CD4-positive, alpha-beta T cell (primary cell): ENCODE results near the gene TBL2. TPM values are rescaled to one million over a fixed set of nuclear protein-coding genes. Genes with fewer than 3 reads are reported as not detected.
"Not testable (repeated sequence)": the region's sequence is repeated elsewhere in the genome, so short reads cannot be mapped to it uniquely, and the experiment has no call there.

Experiments
- ATAC-seq: fragments of 200-7000 bp; cut with Tn5 transposase; one replicate; pipeline ENCODE4 v1.10.0; 2022; ENCODE audit warnings: mild to moderate bottlenecking; ENCODE audit not compliant: poor library complexity
- CTCF ChIA-PET: fragments of 350-600 bp; sonication (Branson Sonifier 250); formaldehyde crosslinking; loops from one replicate; lab custom pipeline; 2021; ENCODE audit warnings: antibody characterized with exemption, inconsistent platforms; lab: Charles Lee
- POLR2A ChIA-PET: fragments of 350-600 bp; sonication (Branson Sonifier 250); formaldehyde crosslinking; loops from one replicate; lab custom pipeline; 2021; ENCODE audit warnings: antibody characterized with exemption, inconsistent platforms; lab: Charles Lee
- DNase-seq, 14 experiments: peaks; one replicate each; pipeline ENCODE4 v3.0.0-alpha.2; 2013 to 2020; ENCODE audit warnings: mixed read lengths in 2 of 14
- H3K27ac ChIP-seq, 2 donors: one replicate each; pipeline versions ENCODE4 v1.5.1 to v1.7.0; 2013; ENCODE audit warnings: low read length in 2 of 2, low read depth in 1 of 2, mild to moderate bottlenecking in 1 of 2
- H3K27me3 ChIP-seq, 2 experiments: 1 replicate in 1 of 2; 2 replicates in 1 of 2; pipeline versions ENCODE4 v1.6.1 to v1.7.0; 2013; ENCODE audit warnings: low read length in 2 of 2, control low read depth in 1 of 2, mild to moderate bottlenecking in 1 of 2, moderate library complexity in 1 of 2; ENCODE audit not compliant: insufficient read depth in 2 of 2, control insufficient read depth in 1 of 2
- H3K36me3 ChIP-seq: one replicate; pipeline ENCODE4 v1.6.1; 2013; ENCODE audit warnings: low read length, control low read depth; ENCODE audit not compliant: insufficient read depth
- H3K4me1 ChIP-seq: one replicate; pipeline ENCODE4 v1.6.1; 2013; ENCODE audit warnings: low read length, control low read depth; ENCODE audit not compliant: insufficient read depth
- H3K4me3 ChIP-seq: one replicate; pipeline ENCODE4 v1.5.1; 2013; ENCODE audit warnings: mild to moderate bottlenecking, low read length, moderate library complexity
- H3K9me3 ChIP-seq, 2 experiments: 1 replicate in 1 of 2; 2 replicates in 1 of 2; pipeline versions ENCODE4 v1.6.1 to v1.7.0; 2013; ENCODE audit warnings: low read length in 2 of 2, mild to moderate bottlenecking in 2 of 2, control low read depth in 1 of 2, moderate library complexity in 1 of 2; ENCODE audit not compliant: control insufficient read depth in 1 of 2, insufficient read depth in 1 of 2
- H3K27ac Mint-ChIP-seq: one replicate; pipeline ENCODE4 v1.8.0; 2020; ENCODE audit warnings: mixed read lengths
- H3K27me3 Mint-ChIP-seq: one replicate; pipeline ENCODE4 v1.8.0; 2021; ENCODE audit warnings: mixed read lengths
- H3K36me3 Mint-ChIP-seq: one replicate; pipeline ENCODE4 v1.8.0; 2021; ENCODE audit warnings: low read depth, mixed read lengths
- H3K4me1 Mint-ChIP-seq: one replicate; pipeline ENCODE4 v1.8.0; 2021; ENCODE audit warnings: low read depth, mixed read lengths
- H3K4me3 Mint-ChIP-seq: one replicate; pipeline ENCODE4 v1.8.0; 2020; ENCODE audit warnings: mild to moderate bottlenecking, mixed read lengths
- H3K9me3 Mint-ChIP-seq: one replicate; pipeline ENCODE4 v1.8.0; 2020; ENCODE audit warnings: mixed read lengths
- CTCF ChIP-seq: fragments of 200-600 bp; IDR thresholded peaks from one replicate; pipeline ENCODE4 v1.8.0; 2022; ENCODE audit warnings: antibody characterized with exemption, mild to moderate bottlenecking
- intact Hi-C, 2 experiments: fragments of 100-400 bp; cut with DNase I in 1 of 2; cut with micrococcal nuclease in 1 of 2; formaldehyde crosslinking; loops; one replicate each; pipeline versions ENCODE4 v1.15.1 to v1.9.0; 2023 to 2025; cut with DNase I, micrococcal nuclease
- total RNA-seq, 174 experiments: library from RNA in 2 of 174; stranded (reverse) in 2 of 174; gene quantifications; one replicate each; pipeline ENCODE4 v1.2.3 and lab custom pipeline; 2021 to 2026

Gene TBL2
- total RNA-seq, 2 experiments from 2014 or later, result 25.2 to 27.2 TPM

GRCh38 chr7:73536479-73536878, 41.9 kb downstream of the TBL2 start:
- Histone ChIP-seq H3K27me3 (no peaks in the 10 kb centered on the region), H3K4me1 (no peaks in the 10 kb centered on the region), H3K9me3 (no peaks in the 10 kb centered on the region), H3K4me3 (no peak overlapping the region), H3K36me3 (peaks cover 47% of the 10 kb centered on the region), H3K27ac (no peak overlapping the region)
- Mint-ChIP-seq H3K27ac (no peak overlapping the region), H3K36me3 (peaks cover 57% of the 10 kb centered on the region), H3K4me1 (no peaks in the 10 kb centered on the region), H3K27me3 (no peaks in the 10 kb centered on the region), H3K9me3 (no peaks in the 10 kb centered on the region), H3K4me3 (no peak overlapping the region)
- ChIA-PET POLR2A (interaction anchor here (0.6 to 2.3 kb wide), 3 partner anchors 14 to 42 kb away, joined by 3 to 7 read pairs (median 4); partner anchors contain the start of genes BAZ1B and TBL2), CTCF (no interaction called here)
- intact Hi-C loops, result no loop called here
- DNase-seq, result no peak
- no peak for TF ChIP-seq CTCF
- no peak for ATAC-seq

- CTCF ChIA-PET, H3K4me3 Mint-ChIP-seq, H3K4me1 ChIP-seq, H3K9me3 ChIP-seq, H3K27ac ChIP-seq, H3K4me3 ChIP-seq, H3K27me3 Mint-ChIP-seq, H3K4me1 Mint-ChIP-seq, intact Hi-C loops, H3K27me3 ChIP-seq, H3K9me3 Mint-ChIP-seq, DNase-seq, ATAC-seq, H3K27ac Mint-ChIP-seq: not testable (repeated sequence)
- peaks cover 52% of the 10 kb centered on the region for H3K36me3 Mint-ChIP-seq
- POLR2A ChIA-PET, result interaction anchor here (0.6 to 2.3 kb wide), 2 partner anchors 13 to 19 kb away, joined by 4 to 7 read pairs; partner anchors contain the start of gene BAZ1B
- H3K36me3 ChIP-seq, result peaks cover 43% of the 10 kb centered on the region
Observed at GRCh38 chr7:73535918-73536317, 42.5 kb downstream of the TBL2 start.

GRCh38 chr7:73533742-73534141, 44.6 kb downstream of the TBL2 start:
- H3K9me3 ChIP-seq, result no peaks in the 10 kb centered on the region

More at GRCh38 chr7:73533742-73534141, 44.6 kb downstream of the TBL2 start:
- Mint-ChIP-seq H3K27ac (no peak overlapping the region), H3K27me3 (no peaks in the 10 kb centered on the region), H3K4me1 (no peaks in the 10 kb centered on the region), H3K4me3 (no peak overlapping the region), H3K36me3 (peaks cover 35% of the 10 kb centered on the region), H3K9me3 (no peaks in the 10 kb centered on the region)
- POLR2A ChIA-PET, result no interaction called here
- Histone ChIP-seq H3K36me3 (peaks cover 29% of the 10 kb centered on the region), H3K27ac (no peak overlapping the region), H3K27me3 (no peaks in the 10 kb centered on the region), H3K4me1 (no peaks in the 10 kb centered on the region), H3K4me3 (no peak overlapping the region)
- intact Hi-C loops, result no loop called here
- no peak for DNase-seq
- TF ChIP-seq CTCF, result no peak
- ATAC-seq, result no peak
- CTCF ChIA-PET, result no interaction called here
